Measurements from ENCODE around the gene MTLN. TPM values are rescaled to one million over a fixed set of nuclear protein-coding genes. Genes with fewer than 3 reads are reported as not detected.

The MTLN gene
- total and polyA plus RNA-seq, 2 of the 8 experiments (the other 6 are each of a cell fraction or from before 2014, with no cell fraction given) = 38.6 to 104 TPM

DNA sequence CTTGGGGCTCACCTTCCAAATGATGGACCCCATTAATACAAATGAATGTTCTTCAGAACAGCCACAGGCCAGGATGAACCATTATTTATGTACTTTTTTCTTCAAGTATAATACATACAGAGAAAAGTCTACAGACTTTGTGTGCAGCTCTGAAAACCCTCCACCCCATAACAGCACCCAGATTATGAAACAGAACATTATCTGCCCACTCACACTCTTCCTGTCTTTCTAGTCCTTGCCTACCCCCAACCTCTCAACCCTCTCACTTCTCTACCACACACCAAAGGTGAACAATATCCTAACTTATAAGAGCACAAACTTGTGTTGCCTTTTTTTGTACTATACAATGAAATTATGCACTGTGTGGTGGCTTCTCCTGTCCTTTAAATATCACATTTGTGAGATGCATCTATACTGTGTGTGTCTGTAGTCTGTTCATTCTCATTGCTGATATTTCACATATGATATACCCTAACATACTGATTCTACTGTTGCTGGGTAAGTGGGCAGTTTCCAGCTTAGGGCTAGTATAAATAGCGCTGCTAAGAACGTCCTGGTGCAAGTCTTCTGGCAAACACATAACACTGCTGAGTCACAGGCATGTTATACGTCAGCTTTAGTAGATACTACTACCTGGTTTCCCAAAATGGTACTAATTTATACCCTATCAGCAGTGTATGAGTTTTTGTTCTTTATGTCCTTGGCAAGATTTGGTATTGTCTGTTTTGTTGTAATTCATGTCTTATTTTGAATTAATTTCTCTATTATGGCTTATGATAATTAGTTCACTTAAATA is 6.5 kb downstream of the MTLN start (continued):
- TF ChIP-seq, protein P1, sequence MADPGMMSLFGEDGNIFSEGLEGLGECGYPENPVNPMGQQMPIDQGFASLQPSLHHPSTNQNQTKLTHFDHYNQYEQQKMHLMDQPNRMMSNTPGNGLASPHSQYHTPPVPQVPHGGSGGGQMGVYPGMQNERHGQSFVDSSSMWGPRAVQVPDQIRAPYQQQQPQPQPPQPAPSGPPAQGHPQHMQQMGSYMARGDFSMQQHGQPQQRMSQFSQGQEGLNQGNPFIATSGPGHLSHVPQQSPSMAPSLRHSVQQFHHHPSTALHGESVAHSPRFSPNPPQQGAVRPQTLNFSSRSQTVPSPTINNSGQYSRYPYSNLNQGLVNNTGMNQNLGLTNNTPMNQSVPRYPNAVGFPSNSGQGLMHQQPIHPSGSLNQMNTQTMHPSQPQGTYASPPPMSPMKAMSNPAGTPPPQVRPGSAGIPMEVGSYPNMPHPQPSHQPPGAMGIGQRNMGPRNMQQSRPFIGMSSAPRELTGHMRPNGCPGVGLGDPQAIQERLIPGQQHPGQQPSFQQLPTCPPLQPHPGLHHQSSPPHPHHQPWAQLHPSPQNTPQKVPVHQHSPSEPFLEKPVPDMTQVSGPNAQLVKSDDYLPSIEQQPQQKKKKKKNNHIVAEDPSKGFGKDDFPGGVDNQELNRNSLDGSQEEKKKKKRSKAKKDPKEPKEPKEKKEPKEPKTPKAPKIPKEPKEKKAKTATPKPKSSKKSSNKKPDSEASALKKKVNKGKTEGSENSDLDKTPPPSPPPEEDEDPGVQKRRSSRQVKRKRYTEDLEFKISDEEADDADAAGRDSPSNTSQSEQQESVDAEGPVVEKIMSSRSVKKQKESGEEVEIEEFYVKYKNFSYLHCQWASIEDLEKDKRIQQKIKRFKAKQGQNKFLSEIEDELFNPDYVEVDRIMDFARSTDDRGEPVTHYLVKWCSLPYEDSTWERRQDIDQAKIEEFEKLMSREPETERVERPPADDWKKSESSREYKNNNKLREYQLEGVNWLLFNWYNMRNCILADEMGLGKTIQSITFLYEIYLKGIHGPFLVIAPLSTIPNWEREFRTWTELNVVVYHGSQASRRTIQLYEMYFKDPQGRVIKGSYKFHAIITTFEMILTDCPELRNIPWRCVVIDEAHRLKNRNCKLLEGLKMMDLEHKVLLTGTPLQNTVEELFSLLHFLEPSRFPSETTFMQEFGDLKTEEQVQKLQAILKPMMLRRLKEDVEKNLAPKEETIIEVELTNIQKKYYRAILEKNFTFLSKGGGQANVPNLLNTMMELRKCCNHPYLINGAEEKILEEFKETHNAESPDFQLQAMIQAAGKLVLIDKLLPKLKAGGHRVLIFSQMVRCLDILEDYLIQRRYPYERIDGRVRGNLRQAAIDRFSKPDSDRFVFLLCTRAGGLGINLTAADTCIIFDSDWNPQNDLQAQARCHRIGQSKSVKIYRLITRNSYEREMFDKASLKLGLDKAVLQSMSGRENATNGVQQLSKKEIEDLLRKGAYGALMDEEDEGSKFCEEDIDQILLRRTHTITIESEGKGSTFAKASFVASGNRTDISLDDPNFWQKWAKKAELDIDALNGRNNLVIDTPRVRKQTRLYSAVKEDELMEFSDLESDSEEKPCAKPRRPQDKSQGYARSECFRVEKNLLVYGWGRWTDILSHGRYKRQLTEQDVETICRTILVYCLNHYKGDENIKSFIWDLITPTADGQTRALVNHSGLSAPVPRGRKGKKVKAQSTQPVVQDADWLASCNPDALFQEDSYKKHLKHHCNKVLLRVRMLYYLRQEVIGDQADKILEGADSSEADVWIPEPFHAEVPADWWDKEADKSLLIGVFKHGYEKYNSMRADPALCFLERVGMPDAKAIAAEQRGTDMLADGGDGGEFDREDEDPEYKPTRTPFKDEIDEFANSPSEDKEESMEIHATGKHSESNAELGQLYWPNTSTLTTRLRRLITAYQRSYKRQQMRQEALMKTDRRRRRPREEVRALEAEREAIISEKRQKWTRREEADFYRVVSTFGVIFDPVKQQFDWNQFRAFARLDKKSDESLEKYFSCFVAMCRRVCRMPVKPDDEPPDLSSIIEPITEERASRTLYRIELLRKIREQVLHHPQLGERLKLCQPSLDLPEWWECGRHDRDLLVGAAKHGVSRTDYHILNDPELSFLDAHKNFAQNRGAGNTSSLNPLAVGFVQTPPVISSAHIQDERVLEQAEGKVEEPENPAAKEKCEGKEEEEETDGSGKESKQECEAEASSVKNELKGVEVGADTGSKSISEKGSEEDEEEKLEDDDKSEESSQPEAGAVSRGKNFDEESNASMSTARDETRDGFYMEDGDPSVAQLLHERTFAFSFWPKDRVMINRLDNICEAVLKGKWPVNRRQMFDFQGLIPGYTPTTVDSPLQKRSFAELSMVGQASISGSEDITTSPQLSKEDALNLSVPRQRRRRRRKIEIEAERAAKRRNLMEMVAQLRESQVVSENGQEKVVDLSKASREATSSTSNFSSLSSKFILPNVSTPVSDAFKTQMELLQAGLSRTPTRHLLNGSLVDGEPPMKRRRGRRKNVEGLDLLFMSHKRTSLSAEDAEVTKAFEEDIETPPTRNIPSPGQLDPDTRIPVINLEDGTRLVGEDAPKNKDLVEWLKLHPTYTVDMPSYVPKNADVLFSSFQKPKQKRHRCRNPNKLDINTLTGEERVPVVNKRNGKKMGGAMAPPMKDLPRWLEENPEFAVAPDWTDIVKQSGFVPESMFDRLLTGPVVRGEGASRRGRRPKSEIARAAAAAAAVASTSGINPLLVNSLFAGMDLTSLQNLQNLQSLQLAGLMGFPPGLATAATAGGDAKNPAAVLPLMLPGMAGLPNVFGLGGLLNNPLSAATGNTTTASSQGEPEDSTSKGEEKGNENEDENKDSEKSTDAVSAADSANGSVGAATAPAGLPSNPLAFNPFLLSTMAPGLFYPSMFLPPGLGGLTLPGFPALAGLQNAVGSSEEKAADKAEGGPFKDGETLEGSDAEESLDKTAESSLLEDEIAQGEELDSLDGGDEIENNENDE (IDR thresholded peaks at IDR 0.05; ENCODE audit: insufficient replicate concordance, low read length) = no peak
- no peak for TF ChIP-seq POLR2A (IDR thresholded peaks at IDR 0.05; ENCODE audit: control extremely low read depth in 1 of 2, low read depth in 2 of 2, low read length in 2 of 2)
- TF ChIP-seq HDAC2 (IDR thresholded peaks at IDR 0.05; ENCODE audit: borderline replicate concordance in 1 of 2, low read depth in 2 of 2, low read length in 2 of 2) = no peak
- no peak for TF ChIP-seq KDM1A (IDR thresholded peaks at IDR 0.05; ENCODE audit: borderline replicate concordance, low read length)
- TF ChIP-seq TAF1 (IDR thresholded peaks at IDR 0.05; ENCODE audit: low read depth, low read length) = no peak
- TF ChIP-seq EZH2 (IDR thresholded peaks at IDR 0.05; ENCODE audit: low read depth, low read length, severe bottlenecking) = no peak
- TF ChIP-seq CHD1 (IDR thresholded peaks at IDR 0.05; ENCODE audit: low read depth, low read length) = no peak

All from H1 (cell line).